Type B pancreatic cell (in vitro differentiated cells): ENCODE results near the gene CDK19. TPM values are rescaled to one million over a fixed set of nuclear protein-coding genes. Genes with fewer than 3 reads are reported as not detected.
A peak's percentile ranks its signal among the peaks of the same experiment; 100 is the strongest.

Source experiments
- DNase-seq: peaks from one replicate; pipeline ENCODE4 v3.0.0; 2021; ENCODE audit warnings: mixed read lengths; ENCODE audit not compliant: unreplicated experiment; ENCODE audit errors: extremely low spot score
- H3K27ac Mint-ChIP-seq: 2 replicates; pipeline ENCODE4 v1.8.0; 2021; ENCODE audit warnings: mild to moderate bottlenecking, mixed read lengths
- H3K27me3 Mint-ChIP-seq: 2 replicates; pipeline ENCODE4 v1.8.0; 2021; ENCODE audit warnings: mixed read lengths
- H3K36me3 Mint-ChIP-seq: 2 replicates; pipeline ENCODE4 v1.8.0; 2021; ENCODE audit warnings: mixed read lengths
- H3K4me1 Mint-ChIP-seq: one replicate; pipeline ENCODE4 v1.8.0; 2021; ENCODE audit warnings: mixed read lengths; ENCODE audit not compliant: unreplicated experiment
- H3K4me3 Mint-ChIP-seq: 2 replicates; pipeline ENCODE4 v1.8.0; 2021; ENCODE audit warnings: mild to moderate bottlenecking, mixed read lengths
- H3K9me3 Mint-ChIP-seq: 2 replicates; pipeline ENCODE4 v1.8.0; 2021; ENCODE audit warnings: mixed read lengths
- total RNA-seq: library from RNA; stranded (reverse); gene quantifications from 2 replicates; pipeline ENCODE4 v1.2.1, GENCODE V29; 2021; ENCODE audit warnings: low replicate concordance
- TF ChIP-seq, protein P1 (sequence below): fragments of 200-600 bp; sonication (generic); conservative IDR thresholded peaks from 2 replicates; pipeline ENCODE4 v1.5.0; 2021; ENCODE audit warnings: antibody characterized with exemption, mild to moderate bottlenecking

The CDK19 gene
- total RNA-seq, 1 donor from 2014 or later, result 27.2 TPM

DNA sequence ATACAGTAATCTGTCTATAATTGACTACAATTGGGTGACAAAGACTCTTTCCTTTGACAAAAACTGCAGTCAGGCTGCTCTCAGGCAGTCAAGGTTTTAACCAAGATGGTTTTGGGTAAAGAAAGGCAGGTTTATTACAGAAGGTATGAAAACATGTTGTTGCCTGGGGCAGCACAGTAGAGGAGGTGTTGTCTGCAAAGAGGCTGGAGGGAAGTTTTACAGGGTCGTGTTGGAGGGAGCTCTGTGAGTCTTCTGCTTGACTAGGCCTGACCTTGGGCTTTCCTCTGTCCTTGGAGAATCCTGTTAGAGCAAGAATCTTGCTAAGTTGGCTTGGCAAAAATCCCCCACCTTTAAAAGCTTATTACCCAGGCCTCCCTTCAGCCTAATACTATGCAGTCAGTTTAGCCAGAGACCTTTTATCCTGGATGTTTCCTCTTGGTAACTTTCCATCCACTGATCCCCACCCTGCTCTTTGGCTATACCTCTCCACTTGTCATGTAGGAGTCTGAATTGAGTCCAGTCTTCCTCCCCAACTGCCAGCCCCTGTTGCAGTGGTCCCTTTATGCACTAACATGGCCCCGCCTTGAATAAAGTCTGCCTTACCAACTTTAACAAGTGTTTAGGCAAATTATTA is 195.9 kb downstream of the CDK19 start:
- H3K4me1 Mint-ChIP-seq, result peaks cover 8% of the 10 kb centered on the region
- no peak overlapping the region for H3K4me3 Mint-ChIP-seq

GRCh38 chr6:110618591-110619267 is 196.5 kb downstream of the CDK19 start:
- Mint-ChIP-seq H3K27me3 (no peaks in the 10 kb centered on the region), H3K36me3 (peaks cover 48% of the 10 kb centered on the region), H3K27ac (peak overlapping the region; percentile 18), H3K4me1 (peaks cover 8% of the 10 kb centered on the region), H3K4me3 (no peak overlapping the region), H3K9me3 (no peaks in the 10 kb centered on the region)
- no peak for DNase-seq
- TF ChIP-seq, protein P1, sequence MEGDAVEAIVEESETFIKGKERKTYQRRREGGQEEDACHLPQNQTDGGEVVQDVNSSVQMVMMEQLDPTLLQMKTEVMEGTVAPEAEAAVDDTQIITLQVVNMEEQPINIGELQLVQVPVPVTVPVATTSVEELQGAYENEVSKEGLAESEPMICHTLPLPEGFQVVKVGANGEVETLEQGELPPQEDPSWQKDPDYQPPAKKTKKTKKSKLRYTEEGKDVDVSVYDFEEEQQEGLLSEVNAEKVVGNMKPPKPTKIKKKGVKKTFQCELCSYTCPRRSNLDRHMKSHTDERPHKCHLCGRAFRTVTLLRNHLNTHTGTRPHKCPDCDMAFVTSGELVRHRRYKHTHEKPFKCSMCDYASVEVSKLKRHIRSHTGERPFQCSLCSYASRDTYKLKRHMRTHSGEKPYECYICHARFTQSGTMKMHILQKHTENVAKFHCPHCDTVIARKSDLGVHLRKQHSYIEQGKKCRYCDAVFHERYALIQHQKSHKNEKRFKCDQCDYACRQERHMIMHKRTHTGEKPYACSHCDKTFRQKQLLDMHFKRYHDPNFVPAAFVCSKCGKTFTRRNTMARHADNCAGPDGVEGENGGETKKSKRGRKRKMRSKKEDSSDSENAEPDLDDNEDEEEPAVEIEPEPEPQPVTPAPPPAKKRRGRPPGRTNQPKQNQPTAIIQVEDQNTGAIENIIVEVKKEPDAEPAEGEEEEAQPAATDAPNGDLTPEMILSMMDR, result peak; percentile 45

More for the DNA sequence above, 195.9 kb downstream of the CDK19 start:
- no peak for DNase-seq
- TF ChIP-seq, protein P1, result no peak
- H3K36me3 Mint-ChIP-seq, result peaks cover 43% of the 10 kb centered on the region
- no peaks in the 10 kb centered on the region for H3K27me3 Mint-ChIP-seq
- no peaks in the 10 kb centered on the region for H3K9me3 Mint-ChIP-seq
- peak overlapping the region; percentile 32 for H3K27ac Mint-ChIP-seq

DNA sequence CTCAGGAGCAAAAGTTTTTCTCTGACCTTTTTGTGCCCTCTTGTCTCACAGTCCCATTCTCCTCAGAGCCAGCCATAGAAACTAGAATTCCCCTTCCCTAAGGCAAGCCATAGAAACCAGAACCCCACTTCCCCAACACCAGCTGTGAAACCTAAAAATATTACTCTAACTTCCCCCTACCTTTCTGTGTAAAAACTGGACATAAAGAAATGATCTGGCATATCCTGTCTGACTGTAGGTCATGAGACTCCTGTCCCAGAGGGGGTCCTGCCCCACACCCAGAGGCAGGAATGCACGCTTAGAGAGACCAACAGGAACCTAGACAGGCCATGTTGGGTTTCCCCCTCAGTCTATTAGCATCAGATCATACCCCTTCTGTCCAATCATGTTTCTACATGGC is 198.2 kb downstream of the CDK19 start:
- no peaks in the 10 kb centered on the region for H3K9me3 Mint-ChIP-seq
- H3K4me3 Mint-ChIP-seq, result no peak overlapping the region
- H3K27ac Mint-ChIP-seq, result no peak overlapping the region
- TF ChIP-seq, protein P1, result no peak
- H3K36me3 Mint-ChIP-seq, result peaks cover 47% of the 10 kb centered on the region
- DNase-seq, result no peak
- no peaks in the 10 kb centered on the region for H3K27me3 Mint-ChIP-seq
- peaks cover 8% of the 10 kb centered on the region for H3K4me1 Mint-ChIP-seq

GRCh38 chr6:110615722-110616121 is 199.5 kb downstream of the CDK19 start:
- no peaks in the 10 kb centered on the region for H3K9me3 Mint-ChIP-seq
- DNase-seq, result no peak
- H3K36me3 Mint-ChIP-seq, result peaks cover 42% of the 10 kb centered on the region
- H3K27me3 Mint-ChIP-seq, result no peaks in the 10 kb centered on the region
- TF ChIP-seq, protein P1, result no peak
- no peak overlapping the region for H3K27ac Mint-ChIP-seq
- no peak overlapping the region for H3K4me3 Mint-ChIP-seq
- H3K4me1 Mint-ChIP-seq, result peaks cover 8% of the 10 kb centered on the region

DNA sequence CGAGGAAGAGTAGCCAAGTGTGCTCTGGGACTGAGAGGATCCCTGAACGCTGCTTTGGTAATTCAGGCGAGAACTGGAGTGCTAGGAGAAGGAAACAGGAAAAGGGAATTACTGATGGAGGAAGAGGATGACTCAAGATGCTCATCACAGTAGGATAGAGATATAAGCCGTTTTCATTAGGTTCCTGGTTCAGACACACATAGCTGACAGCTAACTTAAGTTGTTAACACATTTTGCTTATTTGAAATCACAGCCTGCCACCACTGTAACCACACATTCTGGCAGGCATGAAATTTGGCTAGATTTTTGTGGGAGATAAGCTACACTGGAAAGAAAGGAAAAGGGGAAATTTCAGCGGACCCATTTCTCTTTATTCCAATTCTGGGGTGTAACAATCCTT is 200.7 kb downstream of the CDK19 start:
- H3K9me3 Mint-ChIP-seq, result no peaks in the 10 kb centered on the region
- peaks cover 37% of the 10 kb centered on the region for H3K36me3 Mint-ChIP-seq
- H3K27ac Mint-ChIP-seq, result no peak overlapping the region
- peaks cover 8% of the 10 kb centered on the region for H3K4me1 Mint-ChIP-seq
- DNase-seq, result no peak
- TF ChIP-seq, protein P1, result no peak
- no peaks in the 10 kb centered on the region for H3K27me3 Mint-ChIP-seq
- no peak overlapping the region for H3K4me3 Mint-ChIP-seq
